Pancreas (tissue), 10 donors: ENCODE measurements around the gene EREG. TPM values are rescaled to one million over a fixed set of nuclear protein-coding genes. Genes with fewer than 3 reads are reported as not detected.
A peak's percentile ranks its signal among the peaks of the same experiment; 100 is the strongest.

Experiments
- ATAC-seq, 4 donors: fragments of 200-7000 bp; cut with Tn5 transposase; one replicate each; pipeline versions ENCODE4 v1.8.0 to v1.9.1; 2020; ENCODE audit warnings: mild to moderate bottlenecking in 4 of 4, moderate library complexity in 4 of 4
- DNase-seq, 6 donors: peaks; one replicate each; pipeline ENCODE4 v3.0.0-alpha.2; 2020
- FAIRE-seq: peaks from 2 replicates; lab custom pipeline; 2012; peaks lifted over from hg19 to GRCh38; lab: Jason Lieb, UNC
- H3K27ac ChIP-seq, 4 donors: fragments of 200-600 bp; sonication (generic); 1 replicate in 3 of 4; 2 replicates in 1 of 4; pipeline versions ENCODE4 v1.5.0 to v1.8.0; 2020
- H3K27me3 ChIP-seq, 4 donors: fragments of 200-600 bp; one replicate each; pipeline ENCODE4 v1.8.0; 2021
- H3K36me3 ChIP-seq, 3 donors: fragments of 200-600 bp; sonication (generic) in 1 of 3; one replicate each; pipeline versions ENCODE4 v1.5.0 to v1.8.0; 2020 to 2021
- H3K4me1 ChIP-seq, 3 donors: fragments of 200-600 bp; one replicate each; pipeline ENCODE4 v1.8.0; 2021
- H3K4me3 ChIP-seq, 4 donors: fragments of 200-600 bp; sonication (generic) in 2 of 4; one replicate each; pipeline versions ENCODE4 v1.5.0 to v1.8.0; 2020 to 2021
- H3K9me3 ChIP-seq, 4 donors: fragments of 200-600 bp; one replicate each; pipeline ENCODE4 v1.8.0; 2021
- CTCF ChIP-seq, 4 donors: fragments of 200-600 bp; sonication (generic) in 3 of 4; IDR thresholded peaks; one replicate each; pipeline versions ENCODE4 v1.5.0 to v1.8.0; 2021; ENCODE audit warnings: antibody characterized with exemption in 4 of 4
- WGBS, 2 donors: extraction: QIAGEN DNeasy Blood & Tissue Kit; methylation state at CpG; one replicate each; pipeline ENCODE4 v1.1.7; 2013; 5-methylcytosine and 5-hydroxymethylcytosine counted together
- intact Hi-C, 3 donors: fragments of 100-400 bp; cut with DNase I; formaldehyde crosslinking; loops; one replicate each; pipeline versions ENCODE4 v1.11.1 to v1.14.2; 2022
- polyA plus RNA-seq, 2 donors: library from polyadenylated mRNA; stranded (reverse); fragments of 200-250 nt; gene quantifications; one replicate each; pipeline ENCODE4 v1.2.3, GENCODE V29; 2013
- total RNA-seq, 6 donors: library from RNA; stranded (reverse); fragmentation: NEBNext Ultra II Directional in 4 of 6; extraction: Animal tissue kit (Norgen Biotek cat#: 25700) in 4 of 6; gene quantifications; one replicate each; pipeline versions ENCODE4 v1.2.1 to v1.2.4, GENCODE V29; 2021 to 2023
- donor health status: healthy with polysubstance abuse.
- donor health status: DM: no; HTN: no; CAD: no; lungs with moderate emphysema.
- donor health status: DM: no; HTN: no; CAD: no.
- donor health status: control.
- donor health status: control.
- donor health status: Bipolar disorder and iron deficiency.
- donor health status: DM: yes; HTN: yes; CAD: no.
- donor health status: DM: no; HTN: no; CAD: no.
- donor health status: DM: no; HTN: no; CAD: no.
- donor health status: DM: yes; HTN: yes; CAD: no.

Gene EREG
- total and polyA plus RNA-seq, 8 donors = 0.06 to 0.09 (median 0.09) TPM; not detected in 5

- FAIRE-seq (no peak), DNase-seq (no peak), ATAC-seq (no peak)
- Histone ChIP-seq H3K36me3 (no peaks in the 10 kb centered on the region), H3K27ac (no peak overlapping the region), H3K27me3 (peaks cover 0 to 12% (median 0%) of the 10 kb centered on the region in 4 donors), H3K4me3 (no peak overlapping the region), H3K4me1 (peaks cover 0 to 14% (median 4%) of the 10 kb centered on the region in 3 donors), H3K9me3 (no peaks in the 10 kb centered on the region)
- intact Hi-C loops = no loop called here
- TF ChIP-seq CTCF (IDR thresholded peaks at IDR 0.05) = no peak
- 64 to 68% methylated on average over 2 of the region's 2 CpGs for WGBS, 2 donors
Measured at GRCh38 chr4:74366367-74366911, 1.5 kb downstream of the EREG start.

- 8 to 11% methylated on average over 1 of the region's 1 CpG for WGBS, 2 donors
- Histone ChIP-seq H3K27ac (no peak overlapping the region), H3K4me3 (no peak overlapping the region), H3K4me1 (peaks cover 0 to 14% (median 4%) of the 10 kb centered on the region in 3 donors), H3K27me3 (peaks cover 0 to 12% (median 0%) of the 10 kb centered on the region in 4 donors), H3K9me3 (no peaks in the 10 kb centered on the region), H3K36me3 (no peaks in the 10 kb centered on the region)
- FAIRE-seq (no peak), ATAC-seq (no peak), DNase-seq (no peak)
- no peak for TF ChIP-seq CTCF (IDR thresholded peaks at IDR 0.05)
- intact Hi-C loops = no loop called here
Measured at GRCh38 chr4:74367656-74368290, 2.8 kb downstream of the EREG start.

GRCh38 chr4:74368596-74368995 is 3.7 kb downstream of the EREG start:
- FAIRE-seq = no peak
- intact Hi-C loops = no loop called here
- Histone ChIP-seq H3K36me3 (no peaks in the 10 kb centered on the region), H3K4me1 (peaks cover 0 to 14% (median 4%) of the 10 kb centered on the region in 3 donors), H3K27ac (no peak overlapping the region), H3K9me3 (no peaks in the 10 kb centered on the region), H3K27me3 (peaks cover 0 to 12% (median 0%) of the 10 kb centered on the region in 4 donors), H3K4me3 (no peak overlapping the region)
- 56 to 68% methylated on average over 4 of the region's 4 CpGs for WGBS, 2 donors
- no peak for ATAC-seq
- DNase-seq = no peak
- TF ChIP-seq CTCF (IDR thresholded peaks at IDR 0.05) = no peak

DNA sequence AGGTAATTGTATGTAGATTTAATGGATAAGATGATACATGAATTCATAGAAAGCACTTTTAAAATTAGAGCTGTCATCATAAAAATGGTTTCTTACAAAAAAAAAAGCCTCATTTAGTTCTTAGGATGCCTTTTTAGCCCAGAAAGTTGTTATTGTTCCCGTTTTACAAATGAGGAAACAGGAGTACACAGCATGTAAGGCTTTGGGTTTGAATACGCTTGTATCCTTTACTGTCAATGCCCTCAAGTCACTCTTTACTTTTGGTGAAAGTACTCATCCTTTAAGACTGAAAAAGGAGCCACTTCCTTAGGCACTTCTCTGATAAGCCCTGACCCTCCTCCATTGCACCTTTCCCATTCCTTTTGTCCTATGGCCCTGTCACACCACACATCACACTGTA is 4.9 kb downstream of the EREG start:
- Histone ChIP-seq H3K36me3 (no peaks in the 10 kb centered on the region), H3K4me3 (no peak overlapping the region), H3K27ac (no peak overlapping the region), H3K9me3 (no peaks in the 10 kb centered on the region), H3K4me1 (peaks cover 0 to 12% (median 4%) of the 10 kb centered on the region in 3 donors), H3K27me3 (peaks cover 0 to 12% (median 0%) of the 10 kb centered on the region in 4 donors)
- no peak for TF ChIP-seq CTCF (IDR thresholded peaks at IDR 0.05)
- intact Hi-C loops = loop anchor here in 2 of 3 donors (5.0 to 10.0 kb wide), 2 partner anchors 305 to 307 kb away; no protein-coding TSS in a partner anchor
- FAIRE-seq (no peak), ATAC-seq (no peak), DNase-seq (no peak)
- WGBS, 2 donors = 50 to 65% methylated on average over 2 of the region's 2 CpGs

DNA sequence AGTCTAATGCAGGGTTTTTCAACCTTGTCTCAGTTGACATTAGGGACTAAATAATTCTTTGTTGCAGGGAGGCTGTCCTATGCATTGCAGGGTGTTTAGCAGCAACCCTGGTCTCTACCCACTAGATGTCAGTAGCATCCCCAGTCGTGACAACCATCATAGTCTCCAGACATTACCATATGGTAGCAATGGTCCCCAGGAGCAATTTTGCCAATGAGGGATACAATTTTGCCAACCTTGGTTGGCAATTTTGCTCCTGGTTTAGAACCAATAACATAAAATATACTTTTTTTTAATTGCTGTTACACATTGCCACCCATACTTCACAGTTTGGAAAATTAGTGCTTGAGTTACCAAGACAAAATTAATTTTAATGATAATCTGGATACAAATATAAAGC is 6.0 kb downstream of the EREG start:
- FAIRE-seq (no peak), ATAC-seq (peak in 3 of 4 donors; percentile 77 to 83 (median 80)), DNase-seq (peak in 2 of 6 donors; percentile 18 to 20)
- Histone ChIP-seq H3K27me3 (peaks cover 0 to 12% (median 0%) of the 10 kb centered on the region in 4 donors), H3K4me3 (no peak overlapping the region), H3K4me1 (peaks cover 0 to 2% (median 0%) of the 10 kb centered on the region in 3 donors), H3K9me3 (no peaks in the 10 kb centered on the region), H3K36me3 (no peaks in the 10 kb centered on the region), H3K27ac (no peak overlapping the region)
- intact Hi-C loops = loop anchor here in 2 of 3 donors (5.0 to 10.0 kb wide), 2 partner anchors 304 to 306 kb away; no protein-coding TSS in a partner anchor
- peak in 2 of 4 donors; percentile 17 to 29 for TF ChIP-seq CTCF (IDR thresholded peaks at IDR 0.05)
- 3 to 5% methylated on average over 1 of the region's 1 CpG for WGBS, 2 donors
